ENCODE results near the gene SRSF2.
"Not testable (repeated sequence)": the region's sequence is repeated elsewhere in the genome, so short reads cannot be mapped to it uniquely, and the experiment has no call there.

SRSF2 gene

DNA sequence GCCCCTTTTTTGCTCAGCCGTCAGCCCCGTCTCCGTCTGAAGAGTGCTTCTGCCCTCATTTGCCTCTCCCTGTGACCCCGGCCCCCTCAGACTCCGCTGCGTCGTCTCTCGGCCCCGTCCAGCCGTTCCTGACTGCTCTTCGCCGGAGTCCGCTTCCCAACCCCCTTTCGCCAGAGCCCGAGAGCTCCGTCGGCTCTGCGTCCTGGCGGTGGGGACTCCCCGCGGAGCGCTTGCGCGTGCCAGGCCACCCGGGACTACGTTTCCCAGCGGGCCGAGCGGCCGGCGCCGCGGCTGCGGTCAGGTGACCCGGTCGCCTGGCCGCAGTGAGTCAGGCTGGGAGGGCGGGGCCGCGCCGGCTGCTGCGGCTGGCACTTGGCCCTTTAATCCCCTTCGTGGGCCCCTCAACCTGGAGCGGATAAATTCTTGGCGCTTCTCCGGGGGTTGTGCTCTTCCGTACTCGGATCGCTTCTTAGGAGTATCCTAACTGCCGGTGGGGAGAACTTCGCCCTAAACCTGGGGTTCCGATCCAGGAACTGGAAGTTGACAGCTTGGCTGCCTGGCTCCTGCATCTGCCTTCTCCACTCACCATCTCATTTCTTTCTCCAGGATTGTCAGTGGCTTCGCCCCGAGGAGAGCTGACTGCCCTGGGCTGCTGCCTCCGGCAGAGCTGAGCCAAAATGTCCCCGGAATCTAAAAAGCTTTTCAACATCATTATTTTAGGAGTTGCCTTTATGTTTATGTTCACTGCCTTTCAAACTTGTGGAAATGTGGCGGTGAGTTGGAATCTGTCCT, 741 bp upstream of the SRSF2 start, which contains the start of gene MFSD11:
Gene MFSD11, plus strand, starts transcription at position 444 of the 792 bp plus-strand sequence. Its CDS starts 234 bp downstream, at position 678.
- peak; percentile 88 for DNase-seq

DNA sequence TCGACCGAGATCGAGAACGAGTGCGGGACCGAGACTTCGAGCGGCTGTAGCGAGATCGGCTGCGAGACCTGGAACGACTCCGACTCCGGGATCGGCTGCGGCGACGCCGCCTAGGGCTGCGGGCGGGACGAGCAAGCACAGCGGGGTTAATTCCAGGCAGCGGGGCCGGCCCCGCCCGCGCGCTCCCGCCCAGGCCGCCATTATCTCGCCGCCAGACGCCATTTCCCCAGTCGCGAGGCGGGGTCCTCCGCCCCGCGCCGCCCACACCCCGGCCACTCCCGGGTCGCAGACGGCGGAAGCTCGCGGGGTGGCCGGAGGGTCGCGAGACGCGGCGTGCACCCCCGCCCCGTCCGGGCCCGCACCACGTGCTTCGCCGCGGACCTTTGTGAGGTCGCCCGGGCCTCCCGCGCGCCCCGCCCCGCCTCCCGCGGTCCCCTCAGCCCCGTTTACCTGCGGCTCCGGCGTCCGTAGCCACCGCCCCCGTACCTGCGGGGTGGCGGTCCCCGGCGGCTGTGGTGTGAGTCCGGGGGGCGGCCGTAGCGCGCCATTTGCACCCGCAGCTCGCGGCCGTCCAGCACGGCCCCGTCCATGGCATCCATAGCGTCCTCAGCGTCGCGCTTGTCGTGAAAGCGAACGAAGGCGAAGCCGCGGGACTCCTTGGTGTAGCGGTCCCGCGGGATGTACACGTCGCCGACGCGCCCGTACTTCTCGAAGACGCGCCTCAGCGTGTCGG, 616 bp downstream of the SRSF2 start:
- DNase-seq = peak; percentile 57

DNA sequence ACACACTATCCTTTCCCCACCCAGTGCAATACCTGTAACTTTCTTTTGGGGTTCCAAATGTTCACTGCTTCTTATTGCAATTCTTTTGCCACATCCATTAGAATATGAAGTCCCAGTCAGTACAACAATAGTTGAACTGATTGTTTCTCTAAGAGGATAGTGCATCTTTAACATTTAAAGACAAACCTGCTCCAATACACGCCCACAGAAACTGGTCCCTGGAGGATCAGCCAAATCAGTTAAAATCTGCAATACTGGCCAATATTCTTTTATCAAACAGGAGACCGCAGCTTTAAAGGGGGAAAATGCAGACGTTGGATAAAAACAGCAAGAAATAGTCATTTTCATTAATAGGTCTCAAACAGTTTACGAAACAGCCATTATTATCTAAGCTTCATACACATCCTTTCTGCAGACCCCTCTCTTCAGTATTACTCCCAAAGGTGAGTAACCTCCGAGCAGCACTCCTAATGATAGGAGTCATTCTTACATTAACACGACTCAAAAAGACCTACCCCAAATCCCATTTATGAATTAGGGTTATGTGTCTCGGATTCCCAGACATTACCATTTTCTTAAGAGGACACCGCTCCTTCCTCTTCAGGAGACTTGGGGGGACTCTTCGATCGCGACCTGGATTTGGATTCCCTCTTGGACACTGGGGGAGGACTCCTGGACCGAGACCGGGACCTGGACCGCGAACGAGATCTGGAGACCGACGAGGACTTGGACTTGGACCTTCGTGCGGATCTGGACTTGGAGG, 1.4 kb downstream of the SRSF2 start:
- DNase-seq = no peak

DNA sequence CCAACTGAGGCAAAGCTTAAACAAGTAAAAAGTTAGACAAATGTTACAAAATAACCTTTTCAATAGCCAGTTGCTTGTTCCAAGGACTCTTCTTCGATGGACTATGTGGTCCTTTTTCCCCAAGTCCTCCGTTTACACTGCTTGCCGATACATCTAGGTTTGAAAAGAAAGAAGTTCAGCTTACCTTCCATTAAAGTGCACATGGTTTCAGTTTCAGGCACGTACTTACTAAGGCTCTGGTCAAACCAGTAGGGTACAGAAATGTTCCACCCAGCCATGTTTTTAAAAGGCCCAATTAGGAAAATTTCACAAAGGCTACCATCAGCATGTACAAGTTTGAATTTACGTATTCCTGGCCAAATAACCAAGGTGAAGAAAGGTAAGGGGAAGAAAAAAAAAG, 2.1 kb downstream of the SRSF2 start:
- DNase-seq = no peak

DNA sequence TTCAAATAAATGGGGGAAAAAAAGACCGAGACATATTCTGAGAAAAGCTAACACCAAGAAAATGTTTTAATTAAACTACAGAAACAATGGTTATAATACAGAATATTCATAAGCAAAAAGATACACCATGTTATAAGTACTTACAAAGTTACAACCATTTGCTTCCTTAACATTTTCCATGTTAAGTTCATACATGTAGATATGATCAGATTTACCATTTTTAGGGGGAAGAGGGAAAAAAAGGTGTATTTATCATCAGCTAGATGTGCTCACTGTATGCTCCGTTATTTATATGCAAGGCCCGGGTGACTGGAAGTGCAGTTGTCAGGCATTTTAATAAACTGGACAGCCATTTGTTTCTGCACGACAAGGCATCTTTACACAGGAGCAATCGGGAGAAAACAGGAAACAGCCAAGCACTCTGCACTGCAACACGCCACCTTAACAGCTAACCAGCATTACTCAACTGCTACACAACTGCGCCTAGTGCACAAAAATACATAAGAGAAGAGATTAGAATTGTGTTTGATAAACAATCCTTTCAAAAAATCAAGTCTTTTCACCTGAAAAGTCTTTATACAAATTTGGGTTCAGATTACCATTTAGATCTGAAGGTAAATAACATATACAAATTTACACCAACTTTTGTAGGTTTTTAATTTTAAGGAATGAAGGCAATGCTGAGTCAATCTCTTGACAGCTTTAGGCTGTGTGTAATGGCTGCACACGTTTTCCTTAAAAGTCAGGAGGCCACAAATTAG, 2.9 kb downstream of the SRSF2 start:
- DNase-seq = no peak

DNA sequence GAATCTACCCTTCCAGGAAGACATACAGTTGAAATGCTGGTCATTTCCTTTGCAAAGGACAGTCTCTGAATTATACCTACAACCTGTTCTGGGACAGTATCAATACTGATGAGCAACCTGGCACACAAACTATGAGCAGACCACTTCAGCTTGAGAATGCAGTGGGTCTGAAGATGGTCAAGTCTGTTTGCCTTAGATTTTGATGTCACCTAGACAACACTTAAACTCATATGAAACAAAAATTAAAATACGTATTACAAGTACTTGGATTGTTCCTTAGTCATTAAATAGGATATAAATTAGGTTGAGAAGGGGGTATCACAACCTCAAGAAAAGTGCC, 3.5 kb downstream of the SRSF2 start:
- no peak for DNase-seq

DNA sequence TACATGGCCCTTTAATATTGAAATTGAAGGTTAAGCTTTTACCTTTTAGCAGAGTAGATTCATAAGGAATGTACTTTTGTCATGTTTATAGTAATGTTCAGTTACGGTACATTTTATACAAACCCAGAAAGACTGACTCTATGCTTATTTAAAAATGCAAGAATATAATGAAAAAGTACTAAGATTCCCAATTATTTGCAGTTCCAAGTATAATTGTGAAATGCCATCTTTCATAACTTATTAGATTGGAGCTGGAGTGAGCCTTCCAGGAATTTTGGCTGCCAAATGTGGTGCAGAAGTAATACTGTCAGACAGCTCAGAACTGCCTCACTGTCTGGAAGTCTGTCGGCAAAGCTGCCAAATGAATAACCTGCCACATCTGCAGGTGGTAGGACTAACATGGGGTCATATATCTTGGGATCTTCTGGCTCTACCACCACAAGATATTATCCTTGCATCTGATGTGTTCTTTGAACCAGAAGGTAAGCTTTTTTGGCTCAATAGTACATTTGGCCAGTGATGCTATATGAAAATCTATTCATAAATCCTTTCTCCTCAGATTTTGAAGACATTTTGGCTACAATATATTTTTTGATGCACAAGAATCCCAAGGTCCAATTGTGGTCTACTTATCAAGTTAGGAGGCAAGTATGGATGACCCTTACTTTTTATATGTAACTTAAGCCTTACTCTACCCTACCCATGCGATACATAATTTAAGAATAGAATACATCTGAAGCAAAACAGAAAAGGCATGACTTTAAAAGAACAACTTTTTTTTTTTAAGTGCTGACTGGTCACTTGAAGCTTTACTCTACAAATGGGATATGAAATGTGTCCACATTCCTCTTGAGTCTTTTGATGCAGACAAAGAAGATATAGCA, 4.2 kb downstream of the SRSF2 start:
- no peak for DNase-seq

DNA sequence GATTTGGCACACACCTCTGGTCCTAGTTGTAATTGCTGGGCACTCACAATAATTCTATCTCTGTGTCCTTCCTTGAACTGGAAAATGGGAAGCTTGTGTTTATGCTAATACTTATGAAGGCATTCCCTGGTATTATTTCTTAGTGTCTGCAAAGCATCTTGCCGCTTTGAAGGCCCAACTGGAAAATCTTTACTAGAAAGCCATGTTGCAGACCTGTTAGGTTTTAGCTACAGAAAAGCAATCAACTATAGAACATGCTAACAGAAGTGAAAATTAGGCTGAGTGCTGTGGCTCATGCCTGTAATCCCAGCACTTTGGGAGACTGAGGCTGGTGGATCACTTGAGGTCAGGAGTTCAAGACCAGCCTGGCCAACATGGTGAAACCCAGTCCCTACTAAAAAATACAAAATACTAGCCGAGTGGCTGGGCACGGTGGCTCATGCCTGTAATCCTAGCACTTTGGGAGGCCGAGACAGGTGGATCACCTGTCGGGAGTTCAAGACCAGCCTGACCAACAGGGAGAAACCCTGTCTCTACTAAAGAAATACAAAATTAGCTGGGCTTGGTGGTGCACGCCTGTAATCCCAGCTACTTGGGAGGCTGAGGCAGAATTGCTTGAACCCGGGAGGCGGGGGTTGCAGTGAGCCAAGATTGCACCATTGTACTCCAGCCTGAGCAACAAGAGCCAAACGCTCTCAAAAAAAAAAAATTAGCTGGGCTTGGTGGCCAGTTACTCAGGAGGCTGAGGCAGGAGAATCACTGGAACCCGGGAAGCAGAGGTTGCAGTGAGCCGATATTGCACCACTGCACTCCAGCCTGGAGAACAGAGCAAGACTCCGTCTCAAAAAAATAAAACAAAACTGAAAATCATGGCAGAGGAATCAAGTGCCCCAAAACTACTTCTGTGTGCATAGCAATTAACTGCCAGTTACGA, 5.1 kb downstream of the SRSF2 start:
- DNase-seq = not testable (repeated sequence)

DNA sequence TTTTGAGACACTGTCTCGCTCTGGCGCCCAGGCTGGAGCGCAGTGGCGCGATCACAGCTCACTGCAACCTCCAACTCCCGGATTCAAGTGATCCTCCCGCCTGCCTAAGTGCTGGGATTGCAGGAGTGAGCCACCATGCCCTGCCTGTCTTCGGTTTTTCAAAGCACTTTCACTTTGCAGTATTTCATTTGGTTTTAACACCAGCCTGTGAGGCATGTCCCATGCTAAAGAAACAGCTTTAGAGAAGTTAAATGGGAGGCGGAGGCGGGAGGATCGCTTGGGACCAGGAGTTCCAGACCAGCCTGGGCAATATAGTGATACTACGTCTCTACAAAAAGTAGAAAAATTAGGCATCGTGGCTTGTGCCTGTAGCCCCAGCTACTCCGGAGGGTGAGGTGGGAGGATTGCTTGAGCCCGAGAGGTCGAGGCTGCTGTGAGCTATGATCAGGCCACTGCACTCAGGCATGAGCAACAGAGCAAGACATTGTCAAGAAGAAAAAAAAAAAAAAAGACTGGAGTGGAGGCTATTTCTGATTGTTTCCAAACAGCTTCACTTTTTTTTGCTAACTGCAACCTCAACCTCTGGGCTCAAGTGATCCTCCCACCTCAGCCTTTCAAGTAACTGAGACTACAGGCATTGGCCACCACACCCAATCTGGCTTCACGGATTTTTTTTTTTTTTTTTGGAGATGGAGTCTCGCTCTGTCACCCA, 9.2 kb downstream of the SRSF2 start:
- no peak for DNase-seq

DNA sequence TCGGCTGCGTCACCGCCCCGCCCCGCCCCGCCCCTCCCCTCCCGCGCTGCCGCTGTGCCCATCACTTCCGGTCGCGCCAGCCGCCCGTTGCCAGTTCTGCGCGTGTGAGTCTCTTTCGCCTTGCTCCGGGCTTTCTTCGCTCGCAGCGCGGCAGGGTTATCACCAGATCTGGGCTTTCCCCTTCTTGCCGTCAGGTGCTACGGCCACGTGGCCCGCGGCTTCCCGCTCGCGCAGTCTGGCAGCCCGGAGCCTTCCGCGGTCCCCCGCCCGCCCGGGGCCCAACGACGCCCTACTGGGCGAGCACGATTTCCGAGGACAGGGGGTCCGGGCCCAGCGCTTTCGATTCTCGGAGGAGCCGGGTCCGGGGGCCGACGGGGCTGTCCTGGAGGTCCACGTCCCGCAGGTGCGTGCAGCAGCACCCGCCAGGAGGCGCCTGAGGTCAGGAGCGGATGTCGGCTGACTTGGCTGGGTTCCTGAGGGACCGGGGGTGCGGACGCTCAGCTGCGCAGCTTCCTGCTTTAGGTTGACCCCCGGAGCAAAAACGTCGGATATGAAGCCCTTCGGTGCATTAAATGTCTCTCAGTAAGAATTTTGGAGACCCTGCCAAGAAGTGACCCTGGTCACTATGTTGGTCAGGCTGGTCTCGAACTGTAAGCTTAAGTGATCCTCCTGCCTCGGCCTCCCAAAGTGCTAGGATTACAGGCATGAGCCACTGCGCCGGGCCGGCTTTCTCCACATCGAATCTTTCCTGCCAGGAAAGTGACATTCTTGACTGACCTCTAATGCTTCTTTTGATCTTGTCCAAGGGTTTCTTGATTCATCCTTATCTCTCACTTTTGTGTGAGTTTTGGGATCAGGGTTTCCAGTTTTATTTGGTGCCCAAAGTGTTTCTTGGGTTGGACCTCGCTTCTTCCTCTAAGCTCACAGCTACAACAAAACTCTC, 10.1 kb downstream of the SRSF2 start, which contains the start of gene METTL23:
Gene METTL23, plus strand, starts transcription at position 64 of the 943 bp plus-strand sequence. CDS start 2,872 bp downstream, outside the sequence.
- DNase-seq = peak; percentile 65

DNA sequence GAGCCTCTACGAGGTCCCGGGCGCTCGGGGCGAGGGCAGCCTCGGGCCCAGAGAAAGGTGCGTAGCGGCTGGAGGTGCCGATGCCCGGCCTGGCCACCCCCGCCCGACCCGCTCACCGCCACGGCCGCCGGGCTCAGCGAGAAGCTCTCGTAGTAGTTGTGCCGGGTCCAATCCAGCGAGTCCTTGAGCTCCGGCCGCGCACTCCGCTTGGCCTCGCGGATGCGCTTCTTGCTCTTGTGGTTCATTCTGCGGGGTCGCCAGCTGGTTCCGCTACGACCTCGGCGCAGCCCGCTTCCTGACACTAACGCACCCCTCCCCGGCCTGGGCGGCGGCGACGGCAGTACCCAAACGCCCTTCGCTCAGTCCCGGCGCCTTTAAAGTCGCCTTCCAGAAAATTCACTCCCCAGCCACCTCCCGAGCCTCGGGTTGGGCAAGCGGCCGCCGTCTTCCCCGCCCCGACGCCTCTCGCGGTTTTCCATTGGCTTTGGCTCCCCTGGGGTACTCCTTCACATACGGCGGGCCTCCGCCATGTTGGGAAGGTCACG, 10.8 kb downstream of the SRSF2 start, which contains the start of gene JMJD6:
Gene JMJD6, minus strand, starts transcription at position 376 of the 545 bp plus-strand sequence. Its CDS starts 131 bp downstream, at position 245.
- DNase-seq = peak; percentile 91

DNA sequence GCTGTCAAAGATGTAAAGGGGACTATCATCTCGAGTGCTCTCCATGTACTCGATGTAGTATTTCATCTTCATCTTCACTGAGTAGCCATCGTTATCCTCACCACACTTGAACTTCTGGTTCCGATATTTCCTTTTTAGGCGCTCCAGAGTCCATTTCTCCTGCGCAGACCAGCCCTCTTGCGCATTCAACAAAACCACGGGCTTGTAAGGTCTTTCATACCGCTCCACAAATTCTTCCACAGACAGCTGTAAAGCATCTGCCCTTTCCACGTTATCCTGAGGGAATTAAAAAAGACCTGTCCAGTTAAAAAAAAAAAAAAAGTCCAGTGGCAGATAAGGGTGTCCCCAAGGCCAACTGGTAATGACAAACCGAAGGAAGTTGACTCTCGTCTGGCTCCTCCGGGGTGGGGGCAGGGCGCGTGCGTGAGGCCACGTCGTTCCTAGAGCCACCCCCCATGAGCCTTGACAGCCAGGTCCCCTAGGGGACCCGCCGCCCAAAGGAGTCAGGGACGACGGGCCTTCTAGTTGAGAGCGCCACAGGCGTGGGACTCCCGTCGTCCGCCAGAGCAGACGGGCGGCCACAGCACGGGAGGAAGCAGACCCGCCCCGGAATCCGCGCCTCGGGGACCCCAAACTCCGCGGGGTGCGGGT, 11.4 kb downstream of the SRSF2 start:
- DNase-seq = peak; percentile 56

DNA sequence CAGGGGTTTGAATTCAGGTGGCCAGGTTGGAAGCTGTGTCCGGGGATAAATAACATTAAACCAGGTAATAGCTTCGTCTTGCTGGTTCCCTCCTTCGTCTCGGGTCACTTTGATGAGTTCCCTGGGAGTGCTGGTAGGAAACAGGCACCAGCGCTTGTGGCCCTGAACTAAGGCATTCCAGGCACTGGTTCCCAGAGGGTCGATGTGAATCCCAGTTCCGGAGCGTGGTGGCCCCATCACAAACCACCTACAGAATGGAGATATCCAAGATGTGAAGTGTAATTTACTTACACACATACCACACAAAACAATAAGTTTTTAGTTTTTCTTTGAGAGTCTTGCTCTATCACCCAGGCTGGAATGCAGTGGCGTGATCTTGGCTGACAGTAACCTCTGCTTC, 13.3 kb downstream of the SRSF2 start:
- DNase-seq = no peak

DNA sequence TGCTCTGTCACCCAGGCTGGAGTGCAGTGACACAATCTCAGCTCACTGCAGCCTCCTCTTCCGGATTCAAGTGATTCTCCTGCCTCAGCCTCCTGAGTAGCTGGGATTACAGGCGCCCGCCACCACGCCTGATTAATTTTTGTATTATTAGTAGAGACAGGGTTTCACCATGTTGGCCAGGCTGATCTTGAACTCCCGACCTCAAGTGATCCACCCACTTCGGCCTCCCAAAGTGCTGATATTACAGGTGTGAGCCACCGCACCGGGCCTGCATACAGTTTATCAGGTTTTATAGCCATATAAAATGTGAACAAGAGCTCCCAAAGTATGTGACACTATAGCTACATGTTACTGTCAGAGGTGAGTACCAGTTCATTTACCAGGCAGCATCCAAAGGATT, 14.2 kb downstream of the SRSF2 start:
- not testable (repeated sequence) for DNase-seq

DNA sequence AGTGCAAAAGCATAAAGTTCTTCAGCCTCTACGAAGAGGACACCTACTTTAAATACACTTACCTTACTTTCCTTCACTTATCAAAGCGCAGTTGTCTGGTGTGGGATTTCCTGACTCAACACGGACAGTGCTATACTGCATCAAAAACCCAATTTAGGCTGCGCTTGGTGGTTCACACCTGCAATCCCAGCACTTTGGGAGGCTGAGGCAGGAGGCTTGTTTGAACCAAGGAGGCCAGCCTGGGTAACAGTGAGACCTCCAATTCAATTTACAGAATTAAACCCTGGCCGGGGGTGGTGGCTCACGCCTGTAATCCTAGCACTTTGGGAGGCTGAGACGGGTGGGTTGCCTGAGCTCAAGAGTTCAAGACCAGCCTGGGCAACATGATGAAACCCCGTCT, 14.9 kb downstream of the SRSF2 start:
- no peak for DNase-seq

DNA sequence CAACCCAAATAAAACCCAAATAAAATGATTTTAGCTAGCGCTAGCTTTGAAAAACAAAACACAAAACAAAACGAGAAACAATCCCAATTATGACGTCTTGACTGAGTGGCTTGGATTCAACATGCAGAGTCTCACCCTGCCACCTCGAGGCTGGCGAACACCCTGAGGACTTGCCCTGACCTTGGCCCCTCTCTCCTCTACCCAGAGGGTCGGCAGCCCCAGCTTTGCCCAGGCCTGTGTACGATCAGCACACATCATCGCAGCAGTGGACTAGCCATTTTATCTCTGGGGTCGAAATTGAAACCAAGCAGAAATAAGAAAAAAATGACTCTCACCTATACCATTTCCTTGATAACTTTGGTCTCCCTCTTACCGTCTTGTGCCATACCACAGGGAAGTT, 15.7 kb downstream of the SRSF2 start:
- DNase-seq = no peak

DNA sequence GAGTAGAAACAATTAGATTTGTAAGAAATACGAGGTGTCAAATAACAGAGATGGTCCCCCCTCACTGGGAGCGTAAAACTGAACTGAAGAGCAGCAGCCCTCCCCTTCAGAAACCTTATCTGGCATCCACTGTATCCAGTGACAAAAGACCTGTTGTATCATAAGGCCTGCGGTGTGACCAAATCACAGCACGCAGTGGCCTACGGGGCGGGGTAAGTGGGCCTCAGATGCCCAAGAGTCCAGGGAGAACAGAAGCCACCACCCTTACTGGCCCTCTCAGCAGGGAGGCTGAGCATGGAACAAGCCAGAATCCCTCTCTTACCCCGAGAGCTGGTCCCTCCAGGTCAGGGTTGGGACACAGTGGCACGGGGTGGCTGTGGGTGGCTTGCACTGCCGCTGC, 16.2 kb downstream of the SRSF2 start:
- DNase-seq = no peak

DNA sequence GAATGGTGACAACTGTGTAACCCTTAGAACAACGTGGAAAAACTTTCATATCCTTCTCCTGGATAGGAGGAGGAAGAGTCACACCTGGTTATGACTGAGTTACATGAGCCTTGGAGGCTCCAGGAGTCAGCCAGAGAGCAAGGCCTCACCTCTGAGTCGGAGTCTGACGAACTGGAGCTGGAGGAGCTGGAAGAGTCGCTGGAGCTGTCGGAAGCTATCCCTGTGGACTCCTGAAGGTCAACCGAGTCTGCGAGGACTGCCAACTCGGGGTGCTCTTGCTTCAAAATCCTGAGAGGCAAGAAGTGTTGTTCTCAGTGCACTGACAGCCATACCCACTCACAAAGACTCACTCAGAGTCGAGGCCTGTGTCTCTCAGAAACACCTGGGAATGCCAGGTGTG, 16.9 kb downstream of the SRSF2 start:
- no peak for DNase-seq
